H9 (cell line): ENCODE measurements around the gene PCCB. TPM values are rescaled to one million over a fixed set of nuclear protein-coding genes. Genes with fewer than 3 reads are reported as not detected.
A peak's percentile ranks its signal among the peaks of the same experiment; 100 is the strongest.

ENCODE experiments used
- DNase-seq: peaks from one replicate; pipeline ENCODE4 v3.0.0-alpha.2; 2017
- H2AFZ ChIP-seq: one replicate; pipeline ENCODE4 v1.6.1; 2013; ENCODE audit warnings: mild to moderate bottlenecking, low read length, control low read depth, moderate library complexity
- H2AK5ac ChIP-seq: 2 replicates; pipeline ENCODE4 v1.6.1; 2013; ENCODE audit warnings: low read length, control low read depth, mixed read lengths; ENCODE audit not compliant: insufficient read length
- H2BK120ac ChIP-seq: one replicate; pipeline ENCODE4 v1.6.1; 2013; ENCODE audit warnings: low read depth, mild to moderate bottlenecking, low read length, control low read depth, inconsistent platforms; ENCODE audit not compliant: poor library complexity, severe bottlenecking
- H2BK12ac ChIP-seq: 2 replicates; pipeline ENCODE4 v1.6.1; 2013; ENCODE audit warnings: low read length, control low read depth, mixed read lengths, low read depth; ENCODE audit not compliant: insufficient read length
- H2BK15ac ChIP-seq: 2 replicates; pipeline ENCODE4 v1.6.1; 2013; ENCODE audit warnings: low read depth, low read length, control low read depth
- H2BK20ac ChIP-seq: one replicate; pipeline ENCODE4 v1.6.1; 2013; ENCODE audit warnings: low read depth, mild to moderate bottlenecking, low read length, control low read depth, inconsistent platforms; ENCODE audit not compliant: poor library complexity, severe bottlenecking
- H2BK5ac ChIP-seq: 2 replicates; pipeline ENCODE4 v1.6.1; 2013; ENCODE audit warnings: low read length, control low read depth, mixed read lengths; ENCODE audit not compliant: insufficient read length
- H3K14ac ChIP-seq: 2 replicates; pipeline ENCODE4 v1.6.1; 2013; ENCODE audit warnings: low read length, control low read depth; ENCODE audit not compliant: insufficient read depth
- H3K18ac ChIP-seq: 2 replicates; pipeline ENCODE4 v1.6.1; 2013; ENCODE audit warnings: low read depth, mild to moderate bottlenecking, mixed read lengths, low read length, control low read depth; ENCODE audit not compliant: insufficient read length
- H3K23ac ChIP-seq: 2 replicates; pipeline ENCODE4 v1.6.1; 2013; ENCODE audit warnings: low read length, control low read depth, mixed read lengths, low read depth; ENCODE audit not compliant: insufficient read length
- H3K23me2 ChIP-seq: 2 replicates; pipeline ENCODE4 v1.6.1; 2013; ENCODE audit warnings: low read depth, mild to moderate bottlenecking, mixed read lengths, low read length, control low read depth; ENCODE audit not compliant: insufficient read length, poor library complexity, severe bottlenecking
- H3K27ac ChIP-seq: 2 replicates; pipeline ENCODE4 v1.5.1; 2013; ENCODE audit warnings: low read length, control low read depth, mixed read lengths, low read depth; ENCODE audit not compliant: insufficient read length
- H3K27me3 ChIP-seq: 2 replicates; pipeline ENCODE4 v1.6.1; 2013; ENCODE audit warnings: low read length, control low read depth, inconsistent platforms; ENCODE audit not compliant: insufficient read depth
- H3K4ac ChIP-seq: 2 replicates; pipeline ENCODE4 v1.6.1; 2013; ENCODE audit warnings: low read depth, mild to moderate bottlenecking, control low read depth, inconsistent platforms, low read length, moderate library complexity
- H3K4me1 ChIP-seq: 2 replicates; pipeline ENCODE4 v1.6.1; 2013; ENCODE audit warnings: low read length, control low read depth, inconsistent platforms; ENCODE audit not compliant: insufficient read depth
- H3K4me2 ChIP-seq: 2 replicates; pipeline ENCODE4 v1.6.1; 2013; ENCODE audit warnings: low read length, control low read depth, mixed read lengths; ENCODE audit not compliant: insufficient read length, insufficient read depth
- H3K56ac ChIP-seq: 2 replicates; pipeline ENCODE4 v1.6.1; 2013; ENCODE audit warnings: low read depth, mild to moderate bottlenecking, mixed read lengths, low read length, control low read depth; ENCODE audit not compliant: insufficient read length
- H3K79me1 ChIP-seq: 2 replicates; pipeline ENCODE4 v1.6.1; 2013; ENCODE audit warnings: low read depth, mild to moderate bottlenecking, moderate library complexity, low read length, control low read depth, inconsistent platforms; ENCODE audit not compliant: insufficient read depth, poor library complexity, severe bottlenecking
- H3K79me2 ChIP-seq: 2 replicates; pipeline ENCODE4 v1.6.1; 2013; ENCODE audit warnings: low read length, control low read depth, inconsistent platforms; ENCODE audit not compliant: insufficient read depth
- H3K9ac ChIP-seq: 2 replicates; pipeline ENCODE4 v1.6.1; 2013; ENCODE audit warnings: low read length, control low read depth, mixed read lengths; ENCODE audit not compliant: insufficient read length; ENCODE audit errors: extremely low read depth
- H3K9me3 ChIP-seq: one replicate; pipeline ENCODE4 v1.6.1; 2013; ENCODE audit warnings: low read depth, low read length, inconsistent platforms; ENCODE audit not compliant: control insufficient read depth
- H3T11ph ChIP-seq: one replicate; pipeline ENCODE4 v1.6.1; 2013; ENCODE audit warnings: mild to moderate bottlenecking, low read length, control low read depth, inconsistent platforms
- H4K20me1 ChIP-seq: one replicate; pipeline ENCODE4 v1.6.1; 2013; ENCODE audit not compliant: control insufficient read depth, insufficient read length, insufficient read depth
- H4K5ac ChIP-seq: 2 replicates; pipeline ENCODE4 v1.6.1; 2013; ENCODE audit warnings: low read depth, mild to moderate bottlenecking, mixed read lengths, low read length, control low read depth; ENCODE audit not compliant: insufficient read length
- H4K8ac ChIP-seq: replicated peaks from 2 replicates; pipeline ENCODE4 v1.6.1; 2013; ENCODE audit warnings: low read length, control low read depth, mixed read lengths, low read depth; ENCODE audit not compliant: insufficient read length
- H4K91ac ChIP-seq: 2 replicates; pipeline ENCODE4 v1.6.1; 2013; ENCODE audit warnings: low read depth, mild to moderate bottlenecking, moderate library complexity, mixed read lengths, low read length, control low read depth; ENCODE audit not compliant: insufficient read length
- H3K27ac Mint-ChIP-seq, 3 experiments: 2 replicates in 2 of 3; 3 replicates in 1 of 3; pipeline ENCODE4 v1.8.0; 2020 to 2021; ENCODE audit warnings: mixed read lengths in 3 of 3, mild to moderate bottlenecking in 1 of 3, moderate library complexity in 1 of 3
- H3K27me3 Mint-ChIP-seq: 2 replicates; pipeline ENCODE4 v1.8.0; 2021; ENCODE audit warnings: low read depth, mild to moderate bottlenecking, moderate library complexity, mixed read lengths
- H3K36me3 Mint-ChIP-seq, 3 experiments: 2 replicates in 2 of 3; 3 replicates in 1 of 3; pipeline ENCODE4 v1.8.0; 2020 to 2021; ENCODE audit warnings: low read depth in 3 of 3, mixed read lengths in 3 of 3; ENCODE audit not compliant: insufficient read depth in 1 of 3
- H3K4me1 Mint-ChIP-seq, 2 experiments: 2 replicates each; pipeline ENCODE4 v1.8.0; 2020; ENCODE audit warnings: mixed read lengths in 2 of 2
- H3K4me3 Mint-ChIP-seq, 2 experiments: 2 replicates in 1 of 2; 3 replicates in 1 of 2; pipeline ENCODE4 v1.8.0; 2020 to 2021; ENCODE audit warnings: mild to moderate bottlenecking in 2 of 2, mixed read lengths in 2 of 2, moderate library complexity in 1 of 2
- H3K9me3 Mint-ChIP-seq, 2 experiments: 2 replicates in 1 of 2; 3 replicates in 1 of 2; pipeline ENCODE4 v1.8.0; 2020; ENCODE audit warnings: mild to moderate bottlenecking in 2 of 2, mixed read lengths in 2 of 2, moderate library complexity in 1 of 2
- WGBS: extraction: QIAGEN DNeasy Blood & Tissue Kit; methylation state at CpG from one replicate; pipeline ENCODE4 v1.1.7; 2013; ENCODE audit warnings: missing lambda C conversion rate, low lambda C conversion rate, mixed read lengths; ENCODE audit not compliant: insufficient read length; ENCODE audit errors: extremely low coverage; 5-methylcytosine and 5-hydroxymethylcytosine counted together
- total RNA-seq: library from RNA; stranded (reverse); gene quantifications from 2 replicates; pipeline ENCODE4 v1.2.1, GENCODE V29; 2021
- TF ChIP-seq, protein P1 (sequence below): fragments of 200-600 bp; sonication (generic); conservative IDR thresholded peaks from 3 replicates; pipeline ENCODE4 v1.8.0; 2021; ENCODE audit warnings: antibody characterized with exemption, mild to moderate bottlenecking

Gene PCCB
- total RNA-seq, 1 experiment from 2014 or later: 68.9 TPM

DNA sequence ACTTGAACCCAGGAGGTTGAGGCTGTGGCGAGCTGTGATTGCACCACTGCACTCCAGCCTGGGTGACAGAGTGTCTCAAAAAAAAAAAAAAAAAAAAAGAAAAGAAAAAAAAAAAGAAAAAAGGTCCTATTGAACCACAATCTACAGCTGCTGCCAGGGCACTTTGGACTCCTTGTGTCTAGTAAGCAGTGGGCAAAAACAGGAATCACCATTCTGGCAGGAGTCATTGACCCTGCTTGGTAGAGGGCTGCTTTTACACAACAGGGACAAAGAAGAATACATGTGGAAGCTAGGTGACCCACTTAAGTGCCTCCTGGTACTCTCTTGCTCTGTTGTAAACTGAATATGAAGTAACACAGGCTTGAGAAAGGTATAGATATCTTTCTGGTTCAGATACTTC, 14.6 kb upstream of the PCCB start:
- Histone ChIP-seq H2AK5ac (no peak overlapping the region), H3K14ac (no peak overlapping the region)

More for the DNA sequence above, 14.6 kb upstream of the PCCB start:
- H3K23ac ChIP-seq: no peak overlapping the region
- no peak overlapping the region for H4K8ac ChIP-seq
- no CpG with 5 or more reads among the region's 1 CpG for WGBS
- H3K23me2 ChIP-seq: no peaks in the 10 kb centered on the region
- TF ChIP-seq, protein P1, sequence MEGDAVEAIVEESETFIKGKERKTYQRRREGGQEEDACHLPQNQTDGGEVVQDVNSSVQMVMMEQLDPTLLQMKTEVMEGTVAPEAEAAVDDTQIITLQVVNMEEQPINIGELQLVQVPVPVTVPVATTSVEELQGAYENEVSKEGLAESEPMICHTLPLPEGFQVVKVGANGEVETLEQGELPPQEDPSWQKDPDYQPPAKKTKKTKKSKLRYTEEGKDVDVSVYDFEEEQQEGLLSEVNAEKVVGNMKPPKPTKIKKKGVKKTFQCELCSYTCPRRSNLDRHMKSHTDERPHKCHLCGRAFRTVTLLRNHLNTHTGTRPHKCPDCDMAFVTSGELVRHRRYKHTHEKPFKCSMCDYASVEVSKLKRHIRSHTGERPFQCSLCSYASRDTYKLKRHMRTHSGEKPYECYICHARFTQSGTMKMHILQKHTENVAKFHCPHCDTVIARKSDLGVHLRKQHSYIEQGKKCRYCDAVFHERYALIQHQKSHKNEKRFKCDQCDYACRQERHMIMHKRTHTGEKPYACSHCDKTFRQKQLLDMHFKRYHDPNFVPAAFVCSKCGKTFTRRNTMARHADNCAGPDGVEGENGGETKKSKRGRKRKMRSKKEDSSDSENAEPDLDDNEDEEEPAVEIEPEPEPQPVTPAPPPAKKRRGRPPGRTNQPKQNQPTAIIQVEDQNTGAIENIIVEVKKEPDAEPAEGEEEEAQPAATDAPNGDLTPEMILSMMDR: no peak
- H3K4me1 ChIP-seq: no peaks in the 10 kb centered on the region; the same call in 1 of the 2 replicates
- H4K20me1 ChIP-seq: no peaks in the 10 kb centered on the region
- Mint-ChIP-seq H3K27ac (peak overlapping the region in 1 of 3 experiments; percentile 81; a peak in 1 of 7 replicates), H3K4me1 (peaks cover 42 to 43% of the 10 kb centered on the region in 2 experiments), H3K9me3 (no peaks in the 10 kb centered on the region; a peak in 1 of 5 replicates), H3K27me3 (peaks cover 35% of the 10 kb centered on the region), H3K4me3 (no peak overlapping the region), H3K36me3 (no peaks in the 10 kb centered on the region; a peak in 1 of 7 replicates)
- no peak overlapping the region for H4K91ac ChIP-seq
- no peak overlapping the region for H3K4ac ChIP-seq
- H3K4me2 ChIP-seq: no peak overlapping the region
- no peak overlapping the region for H2BK20ac ChIP-seq
- H3K27ac ChIP-seq: no peak overlapping the region
- no peak overlapping the region for H2AFZ ChIP-seq
- no peak overlapping the region for H2BK5ac ChIP-seq
- no peak overlapping the region for H3K56ac ChIP-seq
- no peak overlapping the region for H3T11ph ChIP-seq
- H2BK12ac ChIP-seq: no peak overlapping the region
- H3K9ac ChIP-seq: no peak overlapping the region
- no peak overlapping the region for H3K18ac ChIP-seq
- H2BK120ac ChIP-seq: no peak overlapping the region
- H3K27me3 ChIP-seq: no peaks in the 10 kb centered on the region
- no peaks in the 10 kb centered on the region for H3K79me1 ChIP-seq
- H4K5ac ChIP-seq: no peak overlapping the region
- DNase-seq: no peak
- H3K9me3 ChIP-seq: no peaks in the 10 kb centered on the region
- no peak overlapping the region for H2BK15ac ChIP-seq
- H3K79me2 ChIP-seq: no peaks in the 10 kb centered on the region
